Central memory CD4-positive, alpha-beta T cell (primary cell): ENCODE results near the gene CWC15.
"Not testable (repeated sequence)": the region's sequence is repeated elsewhere in the genome, so short reads cannot be mapped to it uniquely, and the experiment has no call there.

Experiments used
- DNase-seq: peaks from one replicate; pipeline ENCODE4 v3.0.0; 2022

CWC15 gene

DNA sequence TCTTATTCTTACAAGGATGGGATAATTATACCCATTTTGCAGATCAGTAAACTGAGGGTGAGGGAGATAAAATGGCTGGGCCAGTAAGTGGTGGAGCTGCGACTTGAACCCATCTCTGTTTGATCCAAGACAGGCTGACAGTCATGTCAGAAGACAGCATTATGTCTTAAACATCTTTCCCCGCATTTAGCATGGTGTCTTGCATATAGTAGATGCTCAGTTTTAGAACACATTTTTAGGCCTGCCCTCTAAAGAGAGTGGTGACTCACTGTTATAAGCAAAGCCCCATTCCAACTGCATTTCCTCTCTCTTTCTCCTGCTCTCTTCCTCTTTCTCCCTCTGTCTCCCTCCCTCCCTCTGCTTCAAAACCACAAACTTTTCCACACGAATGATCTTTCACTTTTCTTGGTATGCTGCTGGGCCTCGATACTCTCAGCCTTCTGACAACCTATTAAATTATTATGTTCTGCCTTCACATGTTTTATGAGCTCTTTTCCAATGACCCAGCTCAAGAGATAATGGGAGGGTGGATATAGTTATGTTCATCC lies 25.2 kb downstream of the CWC15 start:
- DNase-seq = no peak

DNA sequence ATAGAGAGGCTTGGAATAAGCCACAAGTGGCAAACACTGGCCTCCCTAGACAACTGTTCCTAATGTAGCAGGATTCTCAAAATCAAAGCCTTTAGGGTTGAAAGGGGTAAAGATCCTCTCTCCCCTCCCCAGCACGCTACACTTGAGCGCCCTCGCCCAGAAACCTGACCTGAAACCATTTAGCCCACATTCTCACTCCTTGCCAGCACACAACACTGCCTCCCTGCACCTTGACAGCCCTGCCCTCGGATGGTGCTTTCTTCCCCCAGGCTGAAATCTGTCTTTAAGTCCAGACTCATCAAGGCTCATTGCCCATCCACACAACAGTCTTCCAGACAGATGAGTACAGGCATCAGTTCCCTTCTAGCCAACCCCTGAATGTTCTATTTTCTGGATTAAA lies 26.5 kb downstream of the CWC15 start:
- DNase-seq = no peak

DNA sequence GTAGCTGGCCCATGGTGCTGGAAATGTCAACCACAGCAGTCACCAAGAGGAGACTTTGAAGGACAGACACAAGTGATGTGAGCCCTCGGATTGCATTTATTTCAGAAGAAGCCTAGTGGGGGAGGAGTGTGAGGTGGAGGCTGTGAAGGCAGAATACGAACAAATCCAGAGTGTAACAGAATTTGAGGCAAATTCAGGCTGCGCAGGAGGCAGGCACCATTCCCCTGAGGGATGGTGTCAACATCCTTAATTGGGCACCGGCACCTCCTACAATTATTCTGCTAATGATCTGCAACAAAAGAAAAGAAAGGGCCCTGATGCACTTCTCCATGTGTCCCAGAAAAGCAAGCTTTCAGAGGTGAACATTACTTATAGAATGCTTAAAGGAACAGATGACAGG lies 32.2 kb downstream of the CWC15 start:
- DNase-seq = no peak

DNA sequence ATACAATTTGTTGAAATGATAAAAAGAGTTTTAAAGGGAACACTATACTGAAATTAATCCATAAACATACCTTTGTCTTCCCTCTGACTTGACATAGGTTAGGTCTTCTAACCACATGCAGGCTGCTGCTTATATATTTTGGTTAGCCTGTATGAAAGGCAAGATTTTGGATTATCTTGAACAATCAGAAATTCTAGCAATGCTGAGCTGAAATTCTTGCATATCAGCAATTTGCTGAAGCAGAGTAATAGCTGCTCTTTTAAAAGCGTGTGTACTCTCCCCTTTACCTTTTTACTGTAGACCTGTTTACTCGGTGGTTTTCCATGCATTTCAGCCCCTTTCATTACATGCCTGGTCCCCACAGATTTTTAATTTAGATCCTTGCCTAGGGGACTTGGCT lies 34.0 kb downstream of the CWC15 start:
- no peak for DNase-seq

DNA sequence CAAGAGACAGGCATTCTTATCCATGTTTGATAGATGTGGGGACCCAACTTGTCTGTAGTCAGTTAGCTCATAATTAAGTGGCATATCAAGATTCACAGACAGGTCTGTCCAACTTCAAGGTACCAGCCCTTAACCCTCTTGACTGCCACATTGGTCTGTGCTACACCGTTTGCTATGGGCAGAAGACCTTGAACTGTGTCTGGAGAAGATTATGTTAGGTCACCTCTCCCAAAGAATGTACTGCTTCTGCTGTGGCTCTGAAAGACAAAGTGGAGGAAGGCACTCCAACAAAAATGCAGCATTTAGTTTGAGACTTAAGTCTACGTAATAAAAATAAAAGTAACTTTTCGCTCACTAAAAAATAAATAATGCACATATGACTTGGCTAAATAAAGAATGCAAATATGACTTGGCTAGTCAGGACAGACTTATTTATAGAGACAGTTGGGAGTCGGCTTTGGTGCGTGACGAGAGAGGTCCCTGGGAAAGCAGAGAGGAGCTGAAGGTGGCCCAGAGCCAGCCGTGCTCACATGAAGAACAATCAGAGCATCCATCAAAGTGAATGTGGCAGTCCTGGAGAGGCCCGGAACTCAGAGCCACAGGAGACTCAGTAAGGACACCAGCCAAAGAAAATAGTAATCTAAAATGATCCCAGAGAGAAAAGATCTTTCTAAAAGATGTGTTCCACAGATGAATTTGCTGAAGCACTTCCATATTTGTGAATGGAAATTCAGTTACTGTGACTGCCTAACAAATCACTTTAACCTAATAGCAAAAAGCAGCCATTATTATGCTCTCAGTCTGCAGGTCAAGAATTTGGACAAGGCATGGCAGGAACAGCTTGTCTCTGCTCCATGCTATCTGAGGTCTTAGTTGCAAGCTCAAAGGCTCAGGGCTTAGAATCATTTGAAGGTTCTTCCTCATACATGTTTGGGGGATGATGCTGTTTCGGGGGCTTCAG lies 35.0 kb downstream of the CWC15 start:
- DNase-seq = no peak

DNA sequence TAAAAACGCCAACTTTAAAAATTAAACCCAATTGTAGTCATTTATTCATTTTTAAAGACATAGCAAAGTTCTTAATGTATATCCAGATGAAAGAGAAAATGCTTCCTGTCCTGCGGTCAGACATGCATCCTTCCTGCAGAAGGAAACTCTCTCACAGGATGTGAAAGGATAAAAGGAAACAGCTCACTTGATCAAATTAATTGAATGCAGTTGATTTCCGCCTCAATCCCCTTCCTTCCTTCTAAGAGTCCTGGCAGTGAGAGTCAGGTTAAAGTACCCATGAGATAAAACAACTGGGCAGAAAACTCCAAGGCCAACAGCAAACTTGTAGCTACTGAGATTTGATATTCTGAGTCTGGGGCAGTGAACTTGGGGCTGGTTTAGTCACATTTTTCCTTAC lies 38.5 kb downstream of the CWC15 start:
- DNase-seq = peak; percentile 37

DNA sequence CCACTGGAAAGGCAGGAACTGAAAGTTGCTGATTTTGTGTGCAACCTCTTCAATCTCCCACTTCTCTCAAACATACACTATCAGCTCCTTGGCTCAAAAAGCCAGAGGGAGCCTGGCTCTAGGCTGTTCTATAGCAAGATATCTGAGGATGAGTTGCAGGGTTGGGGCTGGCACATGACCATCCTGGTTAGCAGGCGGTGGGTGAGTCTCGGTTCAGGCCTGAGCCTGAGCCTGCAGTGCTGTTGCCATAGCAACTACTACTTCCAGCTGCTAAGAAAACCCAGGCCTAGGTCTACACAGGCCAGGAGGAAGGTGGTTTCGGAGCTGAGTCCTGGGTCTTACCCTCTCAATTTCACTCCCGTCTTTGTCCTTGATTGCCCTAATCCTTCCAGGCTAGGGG lies 39.0 kb downstream of the CWC15 start:
- no peak for DNase-seq

DNA sequence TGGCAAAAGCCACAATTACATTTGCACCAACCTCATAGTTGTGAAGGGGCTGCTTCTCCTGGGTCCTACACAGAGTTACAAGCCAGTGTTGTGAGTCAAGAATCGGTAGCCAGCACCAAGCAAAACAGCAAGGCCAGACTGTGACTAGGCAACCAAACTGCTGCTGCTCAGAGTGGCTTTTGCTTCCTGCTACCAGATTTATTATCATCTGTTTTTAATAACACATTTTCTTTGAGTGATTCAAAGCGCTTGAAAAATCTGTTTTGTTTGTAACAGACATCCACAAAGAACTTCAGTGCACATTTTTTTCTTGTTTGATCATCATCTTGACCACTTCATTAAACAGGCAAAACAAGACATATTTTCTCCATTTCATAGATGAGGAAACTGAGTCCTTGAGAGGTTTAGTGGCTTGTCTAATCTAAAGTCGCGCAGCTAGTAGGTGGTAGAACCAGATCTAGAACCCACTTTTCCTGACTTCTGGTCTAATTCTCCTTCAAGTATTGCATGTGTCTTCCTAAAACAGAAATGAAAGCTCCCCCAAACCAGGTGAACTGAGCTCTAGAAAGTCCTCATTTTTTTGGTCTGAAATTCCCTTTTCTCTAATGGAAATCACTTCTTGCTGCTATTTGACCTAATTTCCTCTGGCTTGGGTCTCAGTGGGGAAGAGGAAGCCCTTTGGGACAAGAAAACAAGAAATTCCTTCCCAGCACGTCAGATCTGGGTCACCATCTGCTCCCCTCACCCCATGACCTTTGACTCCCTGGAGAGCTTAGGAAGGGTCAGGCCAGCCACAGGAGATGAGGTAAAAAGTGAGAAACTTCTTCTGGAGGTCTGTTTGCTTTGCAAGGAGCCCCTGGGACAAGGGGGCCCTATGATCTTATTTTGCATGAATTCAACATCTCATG lies 39.9 kb downstream of the CWC15 start:
- no peak for DNase-seq

DNA sequence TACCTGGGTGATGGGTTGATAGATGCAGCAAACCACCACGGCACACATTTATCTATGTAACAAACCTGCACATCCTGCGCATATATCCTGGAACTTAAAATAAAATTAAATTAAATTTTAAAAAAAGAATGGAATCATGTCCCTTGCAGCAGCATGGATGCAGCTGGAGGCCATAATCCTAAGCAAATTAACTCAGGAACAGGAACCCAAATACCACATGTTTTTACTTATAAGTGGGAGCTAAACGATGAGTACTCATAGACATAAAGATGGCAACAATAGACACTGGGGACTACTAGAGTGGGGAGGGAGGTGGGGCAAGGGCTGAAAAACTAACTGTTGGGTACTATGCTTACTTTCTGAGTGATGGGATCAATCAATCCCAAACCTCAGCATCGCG lies 40.9 kb downstream of the CWC15 start:
- no peak for DNase-seq

DNA sequence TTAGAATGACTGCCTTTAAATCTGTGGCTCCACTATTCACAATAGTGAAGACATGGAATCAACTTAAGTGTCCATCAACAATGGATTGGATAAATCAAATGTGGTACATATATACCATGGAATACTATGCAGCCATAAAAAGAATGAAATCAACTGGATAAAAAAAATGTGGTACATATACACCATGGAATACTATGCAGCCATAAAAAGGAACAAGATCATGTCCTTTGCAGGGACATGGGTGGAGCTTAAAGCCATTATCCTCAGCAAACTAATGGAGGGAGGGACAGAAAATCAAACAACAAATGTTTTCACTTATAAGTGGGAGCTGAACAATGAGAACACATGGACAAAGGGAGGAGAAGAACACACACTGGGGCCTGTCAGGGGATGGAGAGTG lies 41.3 kb downstream of the CWC15 start:
- DNase-seq = not testable (repeated sequence)

DNA sequence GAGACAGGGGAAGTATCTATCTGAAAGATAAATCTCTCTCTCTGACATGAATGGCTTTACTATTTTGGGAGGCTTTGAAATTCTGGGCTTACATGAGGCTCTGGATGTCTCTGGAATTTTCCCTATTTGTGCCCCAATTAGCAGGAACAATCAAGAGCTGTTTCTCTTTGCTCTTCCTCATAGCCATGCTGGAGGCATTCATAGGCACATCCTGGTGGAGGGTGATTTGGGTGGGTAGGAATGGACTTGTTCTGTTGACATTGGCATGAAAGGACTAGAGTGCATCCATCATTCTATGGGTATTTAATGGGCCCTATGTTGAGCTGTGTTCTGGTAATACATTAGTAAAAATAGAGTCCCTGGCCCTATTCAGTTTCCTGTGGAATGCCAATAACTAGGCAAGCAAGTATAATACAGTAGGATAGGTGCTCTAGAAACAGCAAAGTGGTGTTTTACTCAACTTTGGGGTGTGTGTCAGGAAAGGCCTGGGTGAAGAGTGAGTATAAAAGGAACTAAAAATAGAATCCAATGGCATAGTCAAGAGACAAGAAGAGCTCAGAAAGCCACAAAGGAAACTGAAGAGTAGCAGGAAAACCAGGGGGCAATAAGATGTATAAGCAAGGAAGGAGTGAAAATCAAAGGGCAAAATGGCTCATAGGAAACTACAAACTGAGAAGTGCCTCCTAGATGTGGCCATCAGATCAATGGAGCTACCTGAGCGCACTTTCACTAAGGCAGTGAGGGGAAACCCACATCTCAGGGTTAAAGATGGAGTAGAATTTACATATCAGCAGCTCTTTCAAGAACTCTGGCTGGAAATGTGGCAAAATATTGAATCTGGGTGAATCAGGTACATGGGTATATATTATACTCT lies 45.0 kb downstream of the CWC15 start:
- DNase-seq = no peak

DNA sequence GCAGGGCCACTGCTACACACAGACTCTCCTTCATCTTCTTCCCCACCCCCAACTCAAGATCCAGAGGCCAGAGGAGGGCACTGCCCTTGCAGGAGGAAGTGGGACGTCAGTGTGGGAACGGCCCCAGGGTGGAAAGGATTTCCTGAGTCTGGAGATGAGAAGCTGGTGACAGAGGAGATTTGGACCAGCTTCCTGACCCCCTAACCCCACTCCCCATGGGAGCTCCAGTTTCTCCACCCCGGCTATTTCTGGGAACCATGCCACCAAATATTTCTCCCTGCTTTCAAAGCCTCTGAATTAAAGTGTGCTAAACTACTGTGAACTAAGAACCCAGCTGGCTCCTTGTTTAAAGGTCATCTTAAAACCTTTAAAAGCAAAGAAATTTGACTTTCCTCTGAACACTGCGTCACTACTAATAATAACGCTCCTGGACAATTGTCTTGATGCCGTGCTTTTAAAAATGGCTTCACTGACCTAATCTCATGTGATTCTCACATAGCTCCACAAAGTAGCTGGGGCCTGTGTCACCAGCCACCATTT lies 46.6 kb downstream of the CWC15 start:
- DNase-seq = no peak

DNA sequence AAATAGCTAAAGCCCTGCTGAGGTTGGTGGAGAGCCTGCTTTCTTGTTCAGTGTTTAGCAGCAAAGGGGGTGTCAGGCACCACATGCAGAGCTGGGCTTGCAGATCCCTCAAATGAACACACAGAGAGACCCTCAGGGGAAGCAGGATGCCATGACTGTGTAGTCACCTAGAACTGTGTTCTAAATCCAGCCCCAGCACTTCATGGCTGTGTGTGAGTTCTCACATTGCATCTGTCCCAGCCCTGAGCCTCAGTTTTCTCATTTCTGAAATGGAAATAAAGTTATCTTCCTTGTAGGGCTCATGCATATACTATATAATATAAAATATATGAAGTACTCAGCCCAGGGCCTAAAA lies 47.1 kb downstream of the CWC15 start:
- no peak for DNase-seq

DNA sequence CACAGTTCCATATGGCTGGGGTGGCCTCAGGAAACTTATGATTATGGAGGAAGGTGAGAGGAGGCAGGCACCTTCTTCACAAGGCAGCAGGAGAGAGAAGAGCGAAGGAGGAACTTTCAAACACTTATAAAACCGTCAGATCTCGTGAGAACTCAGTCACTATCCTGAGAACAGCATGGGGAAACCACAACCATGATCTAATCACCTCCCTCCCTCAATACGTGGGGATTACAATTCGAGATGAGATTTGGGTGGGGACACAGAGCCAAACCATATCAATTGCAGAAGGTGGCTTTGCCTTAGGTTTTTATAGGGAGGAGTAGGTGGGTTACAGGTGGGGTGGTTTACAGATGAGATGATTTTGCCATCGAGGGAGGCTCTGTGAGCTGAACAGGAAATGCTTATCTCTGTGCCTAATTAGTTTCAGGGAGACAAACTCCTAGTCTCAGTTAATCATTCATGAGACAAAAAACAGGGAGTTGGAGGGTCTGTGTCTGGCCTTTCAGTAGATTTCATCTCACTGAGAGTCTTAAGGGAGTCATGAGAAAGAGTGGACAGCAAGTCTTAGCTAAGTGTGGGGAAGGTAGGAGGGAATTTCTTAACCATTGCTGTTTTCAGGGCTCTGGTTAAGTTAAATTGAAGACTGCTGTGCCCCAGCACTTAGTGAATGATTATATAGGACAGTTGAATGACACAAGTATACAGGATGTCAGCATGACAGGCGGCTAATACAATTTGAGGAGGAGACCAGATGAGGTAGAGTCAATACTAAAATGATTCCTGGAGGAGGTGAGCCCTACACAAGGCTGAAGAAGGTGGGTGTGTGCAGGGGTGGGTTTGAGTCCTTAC lies 47.7 kb downstream of the CWC15 start:
- no peak for DNase-seq

DNA sequence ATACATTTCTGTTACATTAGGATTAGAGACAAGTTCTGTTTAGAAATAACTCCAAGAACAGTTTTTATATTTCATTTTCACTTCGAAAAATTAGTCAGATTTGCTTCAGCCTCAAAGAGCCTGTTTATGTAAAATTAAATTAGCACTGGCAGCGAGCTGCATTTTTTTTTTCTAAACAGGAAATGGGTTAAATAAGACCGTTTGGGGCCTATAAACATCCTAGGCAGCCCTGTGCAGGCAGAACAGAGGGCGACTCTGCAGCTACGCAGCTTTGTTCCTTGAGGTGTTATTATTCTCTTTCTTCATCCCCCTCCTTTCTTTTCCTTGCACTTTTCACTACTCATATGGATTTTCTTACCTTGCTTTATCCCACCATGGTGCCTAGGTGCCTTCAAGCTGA lies 48.7 kb downstream of the CWC15 start:
- peak; percentile 31 for DNase-seq

DNA sequence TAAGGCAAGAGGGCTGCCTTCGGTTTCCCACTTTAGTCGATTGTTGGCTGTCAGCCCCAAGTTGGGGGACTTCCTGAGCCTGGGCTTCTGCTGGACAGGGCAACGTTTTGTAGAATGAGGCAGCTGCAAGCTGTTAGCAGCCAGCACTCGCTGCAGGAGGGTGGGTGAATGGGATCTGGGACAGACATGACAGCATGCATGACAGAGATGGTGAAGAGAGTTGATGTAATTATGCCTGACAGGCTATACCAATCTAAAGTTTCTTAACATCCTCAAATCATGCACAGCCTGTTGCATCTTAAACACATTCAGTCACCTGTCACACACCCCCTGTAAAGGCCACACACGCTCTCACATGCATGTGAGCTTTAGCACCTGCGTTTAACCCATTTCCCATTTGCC lies 49.2 kb downstream of the CWC15 start:
- no peak for DNase-seq

DNA sequence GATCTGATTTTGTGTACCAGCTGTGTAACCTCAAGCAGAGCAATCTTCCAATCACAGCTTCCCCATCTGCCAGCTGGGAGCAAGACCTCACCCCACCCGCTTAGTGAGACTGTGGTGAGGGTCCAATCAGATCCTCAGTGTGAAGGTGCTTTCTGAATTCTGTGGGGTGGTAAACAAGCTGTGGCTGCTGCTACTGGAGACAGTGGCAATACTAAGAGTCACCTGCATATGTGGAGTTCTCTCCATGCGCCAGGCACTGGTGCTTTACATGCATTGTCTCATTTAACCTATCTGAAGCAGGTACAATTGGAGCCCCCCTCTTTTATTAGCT lies 50.4 kb downstream of the CWC15 start:
- DNase-seq = no peak

DNA sequence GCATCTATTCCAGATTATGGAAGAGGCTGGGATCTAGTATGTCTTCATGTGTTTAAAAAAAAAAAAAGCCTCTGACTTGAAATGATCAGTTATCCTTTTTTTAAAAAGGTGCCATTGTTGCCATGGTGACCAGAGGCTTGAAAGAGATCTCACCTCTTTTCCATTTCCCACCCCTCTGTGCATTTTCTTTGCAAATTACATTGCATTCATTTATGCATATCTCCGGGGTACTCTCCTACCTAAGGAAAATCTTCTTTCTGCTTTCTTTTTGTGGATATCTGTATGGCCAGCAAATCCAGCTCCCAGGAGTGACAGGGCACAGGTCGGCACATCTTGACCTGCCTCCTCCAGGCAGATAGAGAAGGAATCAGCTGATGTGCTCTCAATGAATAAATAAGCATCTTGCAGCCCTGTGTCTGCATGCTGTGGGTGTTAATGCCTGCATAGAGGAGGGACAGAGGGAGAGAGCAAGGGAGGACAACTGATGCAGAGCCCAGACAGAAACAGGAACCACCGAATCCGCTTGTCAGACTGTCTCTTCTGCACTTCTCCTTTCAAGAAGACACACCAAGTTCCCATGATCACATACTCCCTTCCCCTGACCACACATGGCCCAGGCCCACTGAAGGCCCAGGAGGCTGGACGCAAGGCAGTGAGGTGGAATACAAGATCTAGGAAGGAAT lies 50.9 kb downstream of the CWC15 start:
- DNase-seq = no peak

DNA sequence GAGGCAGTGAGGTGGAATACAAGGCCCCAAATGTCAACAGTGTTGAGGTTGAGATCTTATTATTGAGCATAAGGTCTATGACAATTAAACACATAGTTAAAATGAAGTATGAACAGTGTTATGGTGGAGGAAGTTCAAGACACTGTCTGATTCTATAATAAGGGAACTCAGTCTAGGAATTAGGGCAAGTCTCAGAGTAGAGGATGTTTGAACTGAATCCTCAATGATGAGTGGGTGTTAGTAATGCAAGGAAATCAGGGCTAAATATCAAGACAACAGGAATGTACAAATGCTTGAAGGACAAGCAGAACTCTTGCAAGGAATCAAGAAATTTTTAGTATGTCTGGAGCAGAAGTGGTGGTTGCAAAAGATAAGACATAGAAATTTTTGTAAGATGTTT lies 53.0 kb downstream of the CWC15 start:
- no peak for DNase-seq

DNA sequence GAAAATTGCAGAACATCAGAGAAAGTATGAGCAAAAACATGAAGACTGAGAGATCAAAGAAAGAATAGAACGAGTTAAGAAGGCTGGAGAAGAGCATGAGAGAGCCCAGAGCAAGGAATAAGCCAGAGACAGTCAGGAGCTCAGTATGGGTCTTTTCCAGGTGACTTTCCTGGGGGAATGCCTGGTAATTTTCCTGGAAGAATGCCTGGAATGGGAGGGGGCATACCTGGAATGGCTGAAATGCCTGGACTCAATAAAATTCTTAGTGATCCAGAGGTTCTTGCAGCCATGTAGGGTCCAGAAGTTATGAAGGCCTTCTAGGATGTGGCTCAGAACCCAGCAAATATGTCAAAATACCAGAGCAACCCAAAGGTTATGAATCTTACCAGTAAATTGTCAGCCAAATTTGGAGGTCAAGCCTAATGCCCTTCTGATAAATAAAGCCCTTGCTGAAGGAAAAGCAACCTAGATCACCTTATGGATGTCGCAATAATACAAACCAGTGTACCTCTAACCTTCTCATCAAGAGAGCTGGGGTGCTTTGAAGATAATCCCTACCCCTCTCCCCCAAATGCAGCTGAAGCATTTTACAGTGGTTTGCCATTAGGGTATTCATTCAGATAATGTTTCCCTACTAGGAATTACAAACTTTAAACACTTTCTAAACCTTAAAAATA lies 59.5 kb downstream of the CWC15 start:
- DNase-seq = not testable (repeated sequence)
